HG03439 (cell line): ENCODE measurements around the gene CASP10.
A peak's percentile ranks its signal among the peaks of the same experiment; 100 is the strongest.

Experiments
- ATAC-seq: cut with Tn5 transposase; IDR thresholded peaks from one replicate; pipeline ENCODE4 v1.9.1; 2021; ENCODE audit warnings: mild to moderate bottlenecking, moderate library complexity; ENCODE audit not compliant: unreplicated experiment

Gene CASP10

DNA sequence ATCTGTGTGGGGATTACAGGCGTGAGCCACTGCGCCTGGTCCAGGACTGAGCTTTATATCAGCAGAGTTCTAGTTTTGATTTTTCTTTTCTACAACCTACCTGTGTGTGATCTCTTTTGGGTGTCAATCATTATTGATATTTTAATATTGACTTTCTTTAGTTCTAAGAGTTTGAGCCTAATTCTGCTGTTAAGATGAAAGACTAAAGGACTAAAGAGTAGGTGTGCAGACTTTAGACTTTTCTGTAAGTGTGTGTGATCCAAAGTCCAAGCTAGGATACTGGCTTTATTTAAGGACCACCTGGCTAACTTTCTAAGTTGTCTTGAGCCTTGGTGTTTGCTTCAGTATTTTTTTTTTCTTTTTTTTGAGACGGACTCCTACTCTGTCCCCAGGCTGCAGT is 12.4 kb downstream of the CASP10 start:
- no peak for ATAC-seq

DNA sequence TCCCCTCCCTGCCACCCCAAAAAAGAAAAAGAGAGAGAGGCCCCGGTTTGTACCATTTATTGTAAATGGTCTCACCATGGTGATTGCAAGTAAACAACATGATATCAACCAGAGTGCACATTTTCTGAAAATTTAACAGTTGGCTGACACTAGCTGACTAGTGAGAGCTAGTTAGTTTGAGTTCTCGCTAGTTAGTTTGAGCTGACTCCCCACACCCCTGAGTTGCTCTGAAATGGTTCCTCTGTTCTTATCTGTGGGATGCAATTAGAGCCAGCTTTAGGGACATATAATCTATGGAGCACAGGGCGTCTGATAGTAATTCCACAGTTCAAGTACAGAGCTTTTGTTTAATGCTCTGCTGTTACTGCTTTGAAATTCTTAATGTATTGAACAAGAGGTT is 13.1 kb downstream of the CASP10 start:
- ATAC-seq: no peak

DNA sequence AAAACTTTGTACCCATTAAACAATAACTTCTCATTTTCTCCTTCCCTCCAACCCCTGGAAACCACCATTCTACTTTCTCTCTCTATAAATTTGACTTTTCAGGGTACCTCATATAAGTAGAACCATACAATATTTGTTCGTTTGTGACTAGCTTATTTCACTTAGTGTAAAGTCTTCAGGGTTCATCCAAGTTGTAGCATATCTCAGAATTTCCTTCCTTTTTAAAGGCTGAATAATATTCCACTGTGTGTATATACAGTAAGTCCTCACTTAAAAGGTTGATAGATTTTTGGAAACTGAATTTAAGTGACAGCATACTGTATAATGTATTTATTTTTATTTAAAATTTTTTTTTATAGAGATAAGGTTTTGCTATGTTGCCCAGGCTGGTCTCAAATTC is 13.9 kb downstream of the CASP10 start:
- no peak for ATAC-seq

DNA sequence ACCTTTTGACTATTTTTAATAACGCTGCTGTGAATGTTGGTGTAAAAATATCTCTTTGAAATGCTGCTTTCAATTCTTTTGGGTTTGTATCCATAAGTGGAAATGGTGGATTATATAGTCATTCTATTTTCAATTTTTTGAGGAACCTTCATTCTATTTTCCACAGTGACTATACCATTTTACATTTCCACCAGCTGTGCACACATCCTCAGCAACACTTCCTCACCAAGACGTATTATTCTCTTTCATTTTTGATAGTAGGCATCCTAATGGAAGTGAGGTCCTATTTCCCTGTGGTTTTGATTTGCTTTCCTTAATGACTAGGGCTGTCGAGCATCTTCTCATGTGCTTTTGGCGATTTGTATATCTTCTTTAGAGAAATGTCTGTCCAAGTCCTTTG is 14.8 kb downstream of the CASP10 start:
- no peak for ATAC-seq

DNA sequence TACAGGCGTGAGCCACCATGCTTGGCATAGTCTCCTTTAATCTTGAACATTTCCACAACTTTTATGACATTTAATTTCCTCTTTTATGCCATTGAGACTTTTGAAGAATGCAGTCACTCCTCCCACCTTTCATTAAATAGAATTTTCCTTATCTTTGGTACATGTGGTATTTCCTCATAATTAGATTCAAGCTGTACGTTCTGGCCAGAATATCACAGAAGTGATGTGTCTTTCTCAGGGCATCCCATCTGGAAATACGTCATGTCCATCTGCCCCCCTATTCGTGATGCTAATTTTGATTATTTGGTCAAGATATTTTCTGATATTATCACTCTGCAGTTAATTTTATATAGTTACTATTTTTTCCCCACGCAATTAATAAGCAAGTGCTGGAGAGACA is 16.9 kb downstream of the CASP10 start:
- ATAC-seq: no peak

DNA sequence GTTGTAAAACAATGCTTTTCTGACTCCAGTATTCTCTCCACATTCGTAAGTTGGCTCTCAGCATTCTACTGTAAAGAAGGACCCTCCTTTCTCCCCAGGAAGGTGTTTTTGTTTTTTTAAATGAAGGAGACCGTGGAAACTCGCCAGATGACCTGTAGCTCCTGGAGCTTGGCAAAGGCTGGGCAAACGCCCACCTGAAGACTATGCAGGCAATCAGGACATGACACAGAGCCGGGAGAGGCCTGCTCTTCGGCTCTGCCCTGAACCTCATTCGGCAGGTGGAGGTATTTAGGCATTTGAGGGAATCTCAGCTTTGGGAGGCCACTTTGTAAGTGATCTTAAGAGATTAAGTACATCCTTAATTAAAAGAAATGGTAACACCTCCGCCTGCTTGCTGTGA is 17.4 kb downstream of the CASP10 start:
- ATAC-seq: no peak

DNA sequence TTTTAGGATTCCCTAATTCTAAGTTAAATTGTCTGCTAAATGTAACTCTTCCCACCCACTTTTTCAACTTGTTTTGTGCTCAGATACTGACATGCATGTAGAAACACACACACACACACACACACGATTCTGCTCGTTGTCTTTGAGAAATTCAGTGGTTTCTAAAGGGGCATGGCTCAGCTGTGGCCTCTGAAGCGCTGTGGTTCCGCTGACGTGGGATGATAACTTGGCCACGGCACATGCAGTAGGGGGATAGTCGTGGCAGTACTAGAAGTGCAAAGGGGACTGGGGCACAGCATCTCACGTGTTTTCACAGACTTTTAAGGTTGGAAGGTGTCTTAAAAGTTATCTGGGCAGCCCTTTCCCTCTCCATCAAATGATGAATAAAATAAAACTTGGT is 18.4 kb downstream of the CASP10 start:
- ATAC-seq: no peak

DNA sequence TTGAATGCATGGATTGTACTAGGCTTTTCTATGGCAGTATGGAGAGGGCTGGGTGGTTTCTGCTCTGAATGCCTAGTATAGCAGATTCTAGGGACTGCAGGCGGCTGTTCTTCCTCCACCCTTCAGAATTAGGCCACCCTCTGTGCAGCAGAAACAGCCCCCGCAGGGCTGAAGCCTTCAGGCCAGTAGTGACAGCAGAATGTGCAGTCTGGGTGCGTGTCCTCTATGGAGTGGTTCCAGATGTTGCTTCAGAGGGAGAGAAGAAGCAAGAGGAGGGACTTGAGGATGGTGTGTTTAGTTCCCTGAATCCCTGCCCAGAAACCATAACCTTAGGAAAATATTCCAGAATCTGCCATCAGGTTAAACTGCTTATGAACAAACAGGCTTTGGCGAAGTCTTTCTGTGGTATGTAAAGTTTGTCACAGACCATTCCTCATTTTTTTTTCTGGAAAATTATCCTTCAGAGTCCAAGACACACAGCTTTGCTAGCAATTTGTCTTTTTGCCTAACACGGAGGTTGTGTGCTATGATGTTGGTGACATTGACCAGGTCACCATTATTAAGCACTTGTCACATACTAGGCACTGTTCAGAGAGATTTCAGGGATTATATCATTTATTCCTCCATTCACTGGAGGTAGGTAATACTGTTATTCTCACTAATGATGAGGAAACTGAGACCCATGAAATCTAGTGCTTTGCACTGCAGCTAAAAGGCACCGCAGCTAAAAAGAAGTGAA is 21.1 kb downstream of the CASP10 start:
- no peak for ATAC-seq

DNA sequence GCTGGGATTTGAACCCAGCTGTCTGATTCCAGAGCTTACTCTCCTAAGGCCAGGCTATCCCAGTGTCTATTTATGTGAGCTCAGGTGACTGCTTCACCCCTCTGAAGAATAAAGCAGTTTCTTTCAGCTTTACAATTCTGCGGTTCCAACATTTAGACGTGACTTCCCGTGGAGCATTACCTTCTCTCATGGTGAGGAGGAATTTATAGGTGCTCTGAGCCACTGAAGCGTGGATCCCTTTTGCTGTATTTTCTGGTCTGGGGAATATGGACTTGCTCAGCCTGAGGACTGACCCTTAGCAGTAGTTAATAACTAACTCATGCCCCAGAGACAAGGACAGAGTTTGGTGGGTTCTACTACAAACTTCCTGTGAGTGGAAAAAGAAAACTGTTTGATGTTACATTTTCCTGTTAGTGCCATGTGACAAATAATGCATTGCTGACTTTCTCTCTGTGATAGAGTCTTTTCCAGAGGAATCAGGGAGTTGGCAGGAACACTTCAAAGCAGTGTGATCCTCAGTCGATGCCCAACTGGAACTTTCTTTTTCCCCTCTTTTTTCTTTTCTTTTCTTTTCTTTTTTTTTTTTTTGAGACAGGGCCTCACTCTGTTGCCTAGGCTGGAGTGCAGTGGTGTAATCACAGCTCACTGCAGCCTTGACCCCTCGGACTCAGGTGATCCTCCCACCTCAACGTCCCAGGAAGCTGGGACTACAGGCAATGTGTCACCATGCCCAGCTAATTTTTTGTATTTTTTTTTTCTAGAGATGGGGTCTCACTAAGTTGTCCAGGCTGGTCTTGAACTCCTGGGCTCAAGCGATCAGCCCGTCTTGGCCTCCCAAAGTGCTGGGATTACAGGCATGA is 21.9 kb downstream of the CASP10 start:
- no peak for ATAC-seq

DNA sequence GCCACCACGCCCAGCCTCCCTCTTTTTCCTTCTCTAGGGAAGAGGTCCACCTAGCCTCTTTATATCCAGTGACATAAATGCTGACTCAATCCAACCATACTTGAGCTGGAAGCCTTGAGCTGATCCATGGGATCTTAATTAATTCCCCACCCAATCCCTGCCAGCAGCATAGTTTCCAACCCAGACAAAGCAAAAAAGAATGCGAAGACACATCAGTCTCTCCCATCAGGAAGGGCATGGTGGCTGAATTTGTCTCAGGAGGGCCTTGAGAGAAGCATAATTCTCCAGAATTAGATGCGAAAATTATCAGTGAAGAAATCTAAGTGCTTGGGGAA is 22.5 kb downstream of the CASP10 start:
- no peak for ATAC-seq

DNA sequence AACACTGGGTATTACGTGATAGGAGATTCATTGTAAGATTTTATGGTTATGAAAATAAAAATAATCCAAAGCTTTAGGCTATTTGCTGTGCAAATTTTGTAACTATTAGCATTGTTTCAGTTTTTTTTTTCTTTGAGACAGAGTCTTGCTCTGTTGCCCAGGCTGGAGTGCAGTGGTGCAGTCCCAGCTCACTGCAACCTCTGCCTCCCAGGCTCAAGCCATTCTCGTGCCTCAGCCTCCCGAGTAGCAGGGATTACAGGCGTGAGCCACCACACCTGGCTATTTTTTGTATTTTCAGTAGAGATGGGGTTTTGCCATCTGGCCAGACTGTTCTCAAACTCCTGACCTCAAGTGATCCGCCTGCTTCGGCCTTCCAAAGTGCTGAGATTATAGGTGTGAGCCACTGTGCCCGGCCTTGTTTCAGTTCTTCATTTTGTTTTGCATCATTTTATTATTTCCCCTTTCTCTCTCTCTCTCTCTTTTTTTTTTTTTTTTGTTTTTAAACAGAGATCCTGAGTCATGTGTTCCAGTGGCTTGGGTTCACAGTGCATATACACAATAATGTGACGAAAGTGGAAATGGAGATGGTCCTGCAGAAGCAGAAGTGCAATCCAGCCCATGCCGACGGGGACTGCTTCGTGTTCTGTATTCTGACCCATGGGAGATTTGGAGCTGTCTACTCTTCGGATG is 25.8 kb downstream of the CASP10 start:
- peak; percentile 75 for ATAC-seq

DNA sequence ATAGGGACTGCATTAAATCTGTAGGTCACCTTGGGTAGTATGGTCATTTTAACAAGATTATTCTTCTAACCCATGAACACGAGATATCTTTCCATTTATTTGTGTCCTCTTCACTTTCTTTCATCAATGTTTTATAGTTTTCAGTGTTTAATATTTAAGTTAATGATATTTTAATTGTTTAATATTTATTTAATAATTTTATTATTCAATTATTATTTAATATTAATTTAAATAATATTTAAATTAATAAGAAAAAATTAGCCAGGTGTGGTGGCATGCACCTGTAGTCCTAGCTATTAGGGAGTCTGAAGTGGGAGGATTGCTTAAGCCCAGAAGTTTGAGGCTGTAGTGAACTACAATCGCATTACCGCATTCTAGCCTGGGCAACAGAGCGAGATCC is 33.0 kb downstream of the CASP10 start:
- no peak for ATAC-seq

DNA sequence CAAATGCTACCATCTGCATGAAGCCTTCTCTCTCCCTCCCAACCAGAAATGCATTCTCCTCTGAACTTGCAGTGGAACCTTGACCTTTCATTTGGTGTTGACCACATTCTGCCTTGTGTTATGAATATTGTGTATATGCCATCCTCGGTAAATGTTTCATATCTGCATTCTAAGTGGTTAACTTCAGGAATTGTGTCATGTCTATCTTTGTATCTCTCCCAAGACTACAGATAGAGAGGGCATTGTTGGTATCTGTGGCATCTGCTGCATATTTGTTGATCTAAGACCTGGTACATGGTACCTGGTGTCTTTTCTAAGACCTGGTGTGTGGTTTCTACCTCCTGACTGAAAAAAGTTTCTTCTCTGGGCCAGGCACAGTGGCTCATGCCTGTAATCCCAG is 34.0 kb downstream of the CASP10 start:
- ATAC-seq: no peak

DNA sequence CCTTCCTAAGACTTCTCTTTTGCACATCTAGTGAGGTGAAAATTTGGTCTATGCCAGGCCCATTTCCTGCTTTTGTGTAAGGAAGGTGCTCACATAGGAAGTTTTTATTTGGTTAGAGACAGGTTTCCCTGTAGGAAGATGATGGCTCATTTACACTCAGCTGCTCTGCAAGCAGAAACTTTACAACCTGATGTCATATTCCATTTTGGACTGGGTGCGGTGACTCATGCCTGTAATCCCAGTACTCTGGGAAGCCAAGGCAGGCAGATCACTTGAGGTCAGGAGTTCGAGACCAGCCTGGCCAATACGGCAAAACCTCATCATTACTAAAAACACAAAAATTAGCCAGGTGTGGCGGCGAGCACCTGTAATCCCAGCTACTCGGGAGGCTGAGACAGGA is 35.8 kb downstream of the CASP10 start:
- no peak for ATAC-seq

DNA sequence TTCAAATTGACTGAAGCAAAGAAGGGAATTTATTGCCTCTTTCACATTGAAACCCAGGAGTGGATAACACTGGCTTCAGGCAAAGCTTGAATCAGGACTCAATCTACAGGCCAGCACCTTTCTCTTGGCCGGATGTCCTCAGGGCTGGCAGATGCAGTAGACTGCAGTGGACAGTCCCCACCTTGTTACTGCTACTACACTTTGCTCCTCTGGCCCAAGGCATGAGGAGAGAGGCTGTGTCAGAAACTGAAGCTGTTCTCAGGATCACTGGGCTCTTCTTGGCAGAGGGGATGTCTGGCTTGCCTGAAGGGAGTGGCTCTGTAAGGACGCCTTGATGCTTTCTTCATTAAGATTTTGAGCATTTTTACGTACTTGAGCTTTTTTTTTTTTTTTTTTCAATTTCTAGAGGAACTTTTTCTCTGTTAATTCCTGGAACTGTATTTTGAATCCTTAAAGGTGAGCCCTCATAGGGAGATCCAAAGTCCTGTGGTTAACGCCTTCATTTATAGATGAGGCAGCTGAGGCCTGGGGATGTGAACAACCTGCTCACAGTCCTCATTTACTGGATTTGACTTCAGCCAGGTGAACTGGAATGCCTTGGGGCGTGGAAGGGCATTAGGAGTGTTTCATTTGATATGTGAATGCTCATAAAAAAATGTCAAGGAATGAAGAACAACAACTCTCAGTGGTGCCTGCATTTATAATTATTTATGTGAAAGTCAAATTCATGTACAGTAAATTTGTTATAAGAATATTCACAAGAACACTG is 36.6 kb downstream of the CASP10 start:
- no peak for ATAC-seq

DNA sequence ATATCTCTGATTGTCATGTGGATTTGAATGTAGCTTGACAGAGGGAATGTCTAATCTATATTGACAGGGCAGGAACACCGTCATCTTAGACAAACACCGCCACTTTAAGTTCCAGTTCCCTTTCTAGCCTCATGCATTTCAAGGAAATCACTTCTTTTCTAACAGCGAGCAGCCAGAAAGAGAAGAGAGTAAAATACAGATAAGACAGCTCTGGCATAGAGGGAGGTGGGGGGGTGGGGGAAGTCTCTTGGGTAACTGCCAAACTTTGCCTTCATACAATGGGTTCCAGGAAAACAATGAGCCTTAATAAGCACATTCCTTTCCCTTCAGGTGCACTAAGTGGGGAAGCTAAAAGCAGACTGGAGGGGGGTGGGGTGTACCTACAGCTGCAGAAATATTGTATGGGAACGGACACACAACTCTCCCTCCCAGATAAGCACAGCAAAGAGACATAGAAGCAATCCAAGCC is 37.2 kb downstream of the CASP10 start:
- no peak for ATAC-seq

DNA sequence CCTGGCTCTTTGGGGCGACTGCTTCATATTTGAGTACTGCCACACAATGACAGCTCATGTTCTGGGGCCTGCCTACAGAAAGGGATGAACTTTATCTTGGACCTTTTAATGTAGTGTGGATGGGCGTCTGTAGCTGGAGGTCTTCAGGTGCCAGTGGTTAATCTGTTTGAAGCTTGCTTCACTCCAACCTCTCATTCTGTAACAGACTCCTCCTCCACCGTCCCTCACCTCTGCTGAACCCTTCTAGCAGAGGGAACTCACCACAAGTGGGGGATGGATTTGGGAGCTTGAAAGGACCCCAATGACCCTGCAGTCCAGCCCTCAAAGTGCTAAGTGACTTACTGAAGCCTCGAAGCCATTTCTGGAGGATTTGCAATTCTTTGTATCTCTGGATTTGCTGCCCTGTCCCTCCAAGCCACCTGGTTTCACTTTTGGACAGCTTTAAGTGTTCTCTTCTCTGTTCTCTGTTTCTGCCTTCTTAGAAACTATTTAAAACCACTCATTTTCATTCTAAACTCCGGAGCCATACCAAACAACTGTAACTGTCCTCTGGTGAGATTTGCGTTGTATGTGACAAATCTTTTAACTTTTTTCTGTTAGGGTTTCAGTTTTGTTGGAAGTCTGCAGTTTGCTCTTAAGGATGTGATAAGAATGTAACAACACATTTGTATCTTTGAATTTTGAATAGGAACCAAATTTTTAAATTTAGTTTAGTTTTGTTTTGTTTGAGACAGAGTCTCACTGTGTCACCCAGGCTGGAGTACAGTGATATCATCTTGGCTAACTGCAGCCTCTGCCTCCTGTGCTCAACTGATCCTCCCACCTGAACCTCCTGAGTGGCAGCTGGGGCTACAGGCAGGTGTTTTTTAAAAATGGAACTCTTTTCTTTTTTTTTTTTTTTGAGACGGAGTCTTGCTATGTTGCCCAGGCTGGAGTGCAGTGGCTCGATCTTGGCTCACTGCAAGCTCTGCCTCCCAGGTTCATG is 40.4 kb downstream of the CASP10 start:
- peak; percentile 91 for ATAC-seq

DNA sequence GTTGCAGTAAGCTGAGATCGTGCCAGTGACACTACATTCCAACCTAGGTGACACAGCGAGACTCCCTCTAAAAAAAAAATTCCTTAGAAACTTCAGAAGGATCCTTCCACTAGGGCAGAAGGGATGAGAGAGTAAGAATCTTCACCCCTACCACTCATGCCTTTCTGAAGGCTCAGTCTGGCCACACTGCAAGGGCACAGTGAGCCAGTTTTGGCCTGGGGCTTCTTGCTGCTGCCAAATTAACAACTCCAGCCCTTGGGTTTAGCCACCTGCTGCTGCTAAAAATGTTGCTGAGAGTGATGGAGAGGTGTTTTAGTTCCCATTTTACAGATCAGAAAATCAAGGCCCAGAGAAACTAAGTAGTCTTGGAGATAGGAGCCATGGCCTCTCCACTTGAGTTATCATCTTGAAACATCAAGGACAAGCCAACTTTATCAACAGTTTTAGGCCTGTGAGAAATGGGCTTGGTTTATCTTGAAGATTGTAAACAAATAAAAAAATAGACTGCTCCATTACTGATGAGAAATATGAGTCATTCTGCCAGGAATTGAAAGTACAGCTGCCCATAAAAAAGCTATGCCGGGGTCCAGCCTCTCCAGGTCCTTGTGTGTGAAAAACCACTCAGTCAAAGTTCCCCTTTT is 45.5 kb downstream of the CASP10 start:
- ATAC-seq: no peak

DNA sequence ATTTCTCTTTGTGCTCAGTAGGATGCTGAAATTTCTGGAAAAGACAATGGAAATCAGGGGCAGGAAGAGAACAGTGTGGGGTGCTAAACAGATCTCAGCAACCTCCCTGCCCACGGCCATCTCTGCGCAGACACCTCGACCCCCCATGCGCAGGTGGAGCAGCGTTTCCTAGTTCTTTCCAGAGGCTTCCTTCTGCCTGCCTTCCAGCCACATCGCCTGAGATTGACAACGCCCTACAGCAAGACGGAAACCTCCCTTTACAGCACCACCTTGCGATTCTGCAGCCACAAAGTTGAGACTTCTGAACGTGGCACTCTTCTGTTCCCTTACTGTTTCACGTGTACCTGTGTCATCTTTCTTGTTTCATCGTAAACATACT is 46.0 kb downstream of the CASP10 start:
- ATAC-seq: no peak
